Neural crest cell (in vitro differentiated cells): ENCODE data around the gene TLE4. TPM values are rescaled to one million over a fixed set of nuclear protein-coding genes. Genes with fewer than 3 reads are reported as not detected.

ENCODE experiments used
- DNase-seq: peaks from one replicate; pipeline ENCODE4 v3.0.0; 2021; ENCODE audit warnings: low read depth, mixed read lengths, low spot score
- H3K27ac Mint-ChIP-seq: one replicate; pipeline ENCODE4 v1.8.0; 2021; ENCODE audit warnings: mild to moderate bottlenecking, mixed read lengths; ENCODE audit not compliant: unreplicated experiment
- H3K27me3 Mint-ChIP-seq: 2 replicates; pipeline ENCODE4 v1.8.0; 2021; ENCODE audit warnings: low read depth, mild to moderate bottlenecking, mixed read lengths
- H3K36me3 Mint-ChIP-seq: 2 replicates; pipeline ENCODE4 v1.8.0; 2021; ENCODE audit warnings: low read depth, mild to moderate bottlenecking, mixed read lengths
- H3K4me1 Mint-ChIP-seq: 2 replicates; pipeline ENCODE4 v1.8.0; 2021; ENCODE audit warnings: mixed read lengths
- H3K4me3 Mint-ChIP-seq: one replicate; pipeline ENCODE4 v1.8.0; 2021; ENCODE audit warnings: mild to moderate bottlenecking, mixed read lengths
- H3K9me3 Mint-ChIP-seq: 2 replicates; pipeline ENCODE4 v1.8.0; 2021; ENCODE audit warnings: mixed read lengths
- total RNA-seq: library from RNA; stranded (reverse); gene quantifications from 2 replicates; pipeline ENCODE4 v1.2.1, GENCODE V29; 2021
- TF ChIP-seq, protein P1 (sequence below): fragments of 200-600 bp; sonication (generic); conservative IDR thresholded peaks from 2 replicates; pipeline ENCODE4 v1.5.0; 2021; ENCODE audit warnings: antibody characterized with exemption, mild to moderate bottlenecking

The TLE4 gene
- total RNA-seq, 1 donor from 2014 or later: 85.8 TPM

DNA sequence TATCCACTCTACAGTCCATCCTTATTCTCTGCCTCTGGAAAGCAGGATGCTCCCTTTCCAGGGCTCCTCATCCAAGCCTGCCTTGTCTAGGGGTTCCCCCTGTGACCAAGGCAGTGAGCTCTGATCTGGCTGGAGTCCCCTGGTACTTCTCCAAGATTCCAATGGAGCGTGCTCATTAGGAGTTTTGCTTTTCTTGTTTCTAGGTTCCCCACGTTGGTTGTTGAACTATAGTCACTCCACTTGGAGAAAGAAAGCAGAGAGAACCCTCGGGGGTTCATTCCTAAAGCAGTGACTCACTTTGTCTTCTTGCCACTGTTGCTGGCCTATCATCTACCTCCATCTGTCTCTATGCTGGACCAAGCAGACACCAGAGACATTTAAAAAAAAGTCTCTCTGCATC lies 192.6 kb downstream of the TLE4 start:
- Mint-ChIP-seq H3K9me3 (peaks cover 4% of the 10 kb centered on the region), H3K27me3 (no peaks in the 10 kb centered on the region), H3K27ac (no peak overlapping the region), H3K4me1 (no peaks in the 10 kb centered on the region), H3K4me3 (no peak overlapping the region), H3K36me3 (no peaks in the 10 kb centered on the region)
- no peak for DNase-seq
- TF ChIP-seq, protein P1, sequence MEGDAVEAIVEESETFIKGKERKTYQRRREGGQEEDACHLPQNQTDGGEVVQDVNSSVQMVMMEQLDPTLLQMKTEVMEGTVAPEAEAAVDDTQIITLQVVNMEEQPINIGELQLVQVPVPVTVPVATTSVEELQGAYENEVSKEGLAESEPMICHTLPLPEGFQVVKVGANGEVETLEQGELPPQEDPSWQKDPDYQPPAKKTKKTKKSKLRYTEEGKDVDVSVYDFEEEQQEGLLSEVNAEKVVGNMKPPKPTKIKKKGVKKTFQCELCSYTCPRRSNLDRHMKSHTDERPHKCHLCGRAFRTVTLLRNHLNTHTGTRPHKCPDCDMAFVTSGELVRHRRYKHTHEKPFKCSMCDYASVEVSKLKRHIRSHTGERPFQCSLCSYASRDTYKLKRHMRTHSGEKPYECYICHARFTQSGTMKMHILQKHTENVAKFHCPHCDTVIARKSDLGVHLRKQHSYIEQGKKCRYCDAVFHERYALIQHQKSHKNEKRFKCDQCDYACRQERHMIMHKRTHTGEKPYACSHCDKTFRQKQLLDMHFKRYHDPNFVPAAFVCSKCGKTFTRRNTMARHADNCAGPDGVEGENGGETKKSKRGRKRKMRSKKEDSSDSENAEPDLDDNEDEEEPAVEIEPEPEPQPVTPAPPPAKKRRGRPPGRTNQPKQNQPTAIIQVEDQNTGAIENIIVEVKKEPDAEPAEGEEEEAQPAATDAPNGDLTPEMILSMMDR: no peak

DNA sequence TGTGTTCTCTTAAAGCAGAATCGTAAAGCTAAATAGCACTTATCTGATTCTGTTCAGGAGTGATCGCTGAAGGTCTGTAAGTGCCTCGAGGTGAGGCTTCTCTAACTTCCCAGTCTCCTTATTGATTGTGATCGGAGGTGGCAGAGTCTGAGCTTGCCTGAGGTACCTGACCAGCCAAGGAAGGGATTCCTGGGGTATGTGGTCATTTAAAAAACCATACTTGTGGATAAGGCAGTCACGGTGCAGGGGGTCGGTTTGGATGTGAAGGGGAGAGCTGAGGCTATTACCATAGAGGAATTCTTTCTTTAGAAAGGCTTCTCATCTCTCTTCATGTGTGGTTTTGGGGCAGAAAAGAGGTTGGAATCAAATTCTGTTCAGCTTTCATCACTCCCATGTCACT lies 193.7 kb downstream of the TLE4 start:
- no peak overlapping the region for H3K27ac Mint-ChIP-seq
- DNase-seq: no peak
- H3K9me3 Mint-ChIP-seq: no peaks in the 10 kb centered on the region
- no peaks in the 10 kb centered on the region for H3K27me3 Mint-ChIP-seq
- H3K4me1 Mint-ChIP-seq: no peaks in the 10 kb centered on the region
- H3K4me3 Mint-ChIP-seq: no peak overlapping the region
- TF ChIP-seq, protein P1: no peak
- H3K36me3 Mint-ChIP-seq: no peaks in the 10 kb centered on the region

DNA sequence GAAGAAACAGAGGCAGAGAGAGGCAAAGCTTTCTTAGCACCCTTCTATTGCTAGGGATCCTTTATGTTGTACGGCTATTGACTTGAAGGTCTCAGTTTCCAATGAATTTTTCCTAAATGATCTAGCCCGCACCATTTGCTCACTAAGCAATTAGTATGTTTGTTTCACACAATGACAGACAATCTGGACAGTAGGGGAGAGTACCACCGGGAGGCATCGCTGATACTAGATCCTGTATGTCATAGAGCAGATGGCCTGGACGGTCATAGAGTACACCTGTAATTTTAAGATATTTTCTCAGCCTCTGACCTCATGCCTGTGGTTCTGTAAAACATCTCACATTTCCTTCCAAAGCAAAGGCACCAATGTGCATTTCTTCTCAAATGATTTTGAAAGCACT lies 194.3 kb downstream of the TLE4 start:
- Mint-ChIP-seq H3K4me3 (no peak overlapping the region), H3K27me3 (no peaks in the 10 kb centered on the region), H3K36me3 (no peaks in the 10 kb centered on the region), H3K9me3 (no peaks in the 10 kb centered on the region), H3K4me1 (no peaks in the 10 kb centered on the region), H3K27ac (no peak overlapping the region)
- DNase-seq: no peak
- TF ChIP-seq, protein P1: no peak

DNA sequence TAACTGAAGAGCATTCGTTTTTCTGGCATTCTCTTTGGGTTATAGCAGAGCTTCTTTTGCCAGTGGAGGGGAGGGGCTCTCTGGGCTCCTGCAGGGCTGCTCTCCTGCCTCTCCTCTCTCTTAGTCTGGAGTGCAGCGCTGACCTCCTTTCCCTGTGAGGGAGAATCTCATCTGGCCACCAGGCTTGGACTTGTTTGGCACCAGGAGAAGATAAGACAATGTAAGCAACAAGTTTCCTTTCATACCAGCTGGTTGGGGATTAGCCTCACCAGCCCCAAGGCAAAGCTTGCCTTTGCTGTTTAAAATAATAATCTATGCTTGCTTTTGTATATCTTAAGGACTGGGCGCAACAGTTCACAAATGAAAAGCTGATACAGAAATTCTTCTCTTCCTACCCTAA lies 196.4 kb downstream of the TLE4 start:
- no peaks in the 10 kb centered on the region for H3K27me3 Mint-ChIP-seq
- no peaks in the 10 kb centered on the region for H3K36me3 Mint-ChIP-seq
- H3K9me3 Mint-ChIP-seq: no peaks in the 10 kb centered on the region
- no peaks in the 10 kb centered on the region for H3K4me1 Mint-ChIP-seq
- H3K27ac Mint-ChIP-seq: no peak overlapping the region
- DNase-seq: no peak
- TF ChIP-seq, protein P1: no peak
- no peak overlapping the region for H3K4me3 Mint-ChIP-seq

DNA sequence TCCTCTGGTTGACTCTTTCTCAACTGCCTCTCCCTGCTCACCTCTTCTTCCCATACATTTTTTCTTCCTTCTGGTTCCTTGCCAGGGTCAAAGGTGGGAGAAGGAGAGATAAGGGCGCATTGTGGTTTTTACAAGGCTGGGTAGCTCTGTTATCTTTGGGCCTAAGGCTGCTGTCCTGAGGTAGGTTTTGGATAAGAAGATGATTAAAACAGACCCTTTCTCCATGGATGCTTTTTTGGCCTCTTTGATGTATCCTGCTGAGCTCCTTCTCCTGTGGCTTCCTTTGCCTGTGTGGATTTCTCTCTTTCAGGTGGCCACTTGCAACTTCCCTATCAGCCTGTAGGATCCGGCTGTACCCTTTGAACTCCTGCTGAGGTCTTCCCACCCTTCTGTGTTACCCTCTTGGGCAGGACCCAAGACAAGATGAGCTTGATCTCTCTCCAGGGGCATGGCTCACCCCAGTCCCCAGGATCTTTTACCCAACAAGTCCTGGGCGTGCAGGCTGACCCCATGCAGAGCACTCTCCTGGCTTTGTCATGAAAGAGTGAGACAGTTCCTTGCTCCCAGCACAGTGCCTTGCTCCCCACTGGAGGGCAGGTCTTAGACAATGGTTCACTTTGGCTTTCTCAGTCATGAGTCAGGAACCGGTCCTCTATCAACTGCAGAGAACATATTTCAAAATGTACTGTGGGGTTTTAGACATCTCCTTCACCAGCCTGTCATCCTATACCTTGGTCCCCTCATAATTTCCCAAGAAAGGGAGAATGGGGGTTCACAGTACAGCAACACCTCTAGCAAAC lies 197.9 kb downstream of the TLE4 start:
- Mint-ChIP-seq H3K27me3 (no peaks in the 10 kb centered on the region), H3K27ac (no peak overlapping the region), H3K4me3 (no peak overlapping the region), H3K36me3 (no peaks in the 10 kb centered on the region), H3K4me1 (no peaks in the 10 kb centered on the region), H3K9me3 (no peaks in the 10 kb centered on the region)
- TF ChIP-seq, protein P1: no peak
- no peak for DNase-seq
